Activated gamma-delta T cell treated with Interleukin-2 at 50 U/mL for 16 hours (primary cell): Measurements from ENCODE around the gene SPATS2.
A peak's percentile ranks its signal among the peaks of the same experiment; 100 is the strongest.

Experiments
- DNase-seq: peaks from one replicate; pipeline ENCODE4 v3.0.0-alpha.2; 2020

The SPATS2 gene

DNA sequence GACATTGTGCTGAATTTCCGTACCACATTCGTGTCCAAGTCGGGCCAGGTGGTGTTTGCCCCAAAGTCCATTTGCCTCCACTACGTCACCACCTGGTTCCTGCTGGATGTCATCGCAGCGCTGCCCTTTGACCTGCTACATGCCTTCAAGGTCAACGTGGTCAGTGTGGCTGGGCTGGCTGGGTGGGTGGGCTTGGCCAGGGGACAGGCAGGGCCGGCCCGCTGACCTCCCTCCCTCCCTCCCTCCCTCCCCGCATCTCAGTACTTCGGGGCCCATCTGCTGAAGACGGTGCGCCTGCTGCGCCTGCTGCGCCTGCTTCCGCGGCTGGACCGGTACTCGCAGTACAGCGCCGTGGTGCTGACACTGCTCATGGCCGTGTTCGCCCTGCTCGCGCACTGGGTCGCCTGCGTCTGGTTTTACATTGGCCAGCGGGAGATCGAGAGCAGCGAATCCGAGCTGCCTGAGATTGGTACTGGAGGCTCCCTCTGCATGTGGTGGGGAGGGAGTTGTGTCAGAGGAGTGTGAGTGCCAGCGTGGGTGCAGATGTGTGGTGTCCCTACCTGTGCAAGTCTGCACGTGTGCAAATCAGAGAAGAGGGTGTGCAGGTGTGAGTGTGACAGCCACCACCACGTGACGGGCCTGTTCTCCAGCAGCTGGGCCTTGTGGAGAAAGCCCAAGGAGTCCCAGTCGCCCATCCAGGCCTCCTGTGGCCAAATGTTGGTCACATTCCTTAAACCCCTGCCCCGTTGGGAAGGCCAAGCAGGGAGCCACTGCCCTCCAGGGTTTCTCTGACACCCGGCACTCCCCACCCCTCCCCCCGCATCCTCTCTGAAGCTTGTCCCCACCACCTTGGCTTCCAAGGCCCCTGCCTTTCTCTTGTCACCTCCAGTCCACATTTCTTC lies 176.9 kb downstream of the SPATS2 start:
- no peak for DNase-seq

DNA sequence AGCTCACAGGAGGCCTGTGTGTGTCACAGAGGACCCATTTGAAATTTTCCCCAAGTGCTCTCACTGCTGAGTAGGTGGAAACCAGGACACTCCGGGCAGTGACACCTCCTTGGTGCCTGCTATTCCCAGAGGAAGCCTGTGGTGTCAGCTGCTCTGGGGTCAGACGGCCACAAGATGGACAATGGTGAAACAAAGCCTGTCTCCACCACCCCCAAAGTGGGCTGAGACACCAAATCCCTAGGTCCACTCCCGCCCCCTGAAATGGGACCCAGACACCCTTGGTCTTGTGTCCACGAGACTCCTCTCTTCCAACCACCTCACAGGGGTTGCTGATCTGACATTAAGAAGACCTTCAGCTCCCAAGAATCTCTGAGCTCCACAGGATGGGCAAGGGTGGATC lies 178.6 kb downstream of the SPATS2 start:
- no peak for DNase-seq

DNA sequence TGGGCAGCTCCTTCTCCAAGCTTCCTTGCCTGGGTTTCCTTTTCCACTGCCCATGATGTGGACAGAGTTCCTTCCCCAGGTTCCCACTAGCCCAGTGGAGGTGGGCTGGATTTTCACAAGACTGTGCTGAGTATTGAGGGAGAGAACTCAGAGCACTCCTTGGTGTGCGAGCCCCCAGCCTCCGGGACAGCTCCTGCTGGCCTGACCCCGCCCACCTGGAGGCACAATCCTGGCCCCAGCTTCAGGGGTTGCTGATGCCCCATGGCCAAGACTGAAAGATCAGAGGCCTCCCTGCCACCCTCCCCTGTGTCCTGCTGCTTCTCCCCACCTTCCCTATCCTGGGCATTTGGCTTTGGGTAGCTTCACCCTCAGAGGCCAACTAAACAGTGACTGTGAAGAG lies 179.2 kb downstream of the SPATS2 start:
- DNase-seq: no peak

DNA sequence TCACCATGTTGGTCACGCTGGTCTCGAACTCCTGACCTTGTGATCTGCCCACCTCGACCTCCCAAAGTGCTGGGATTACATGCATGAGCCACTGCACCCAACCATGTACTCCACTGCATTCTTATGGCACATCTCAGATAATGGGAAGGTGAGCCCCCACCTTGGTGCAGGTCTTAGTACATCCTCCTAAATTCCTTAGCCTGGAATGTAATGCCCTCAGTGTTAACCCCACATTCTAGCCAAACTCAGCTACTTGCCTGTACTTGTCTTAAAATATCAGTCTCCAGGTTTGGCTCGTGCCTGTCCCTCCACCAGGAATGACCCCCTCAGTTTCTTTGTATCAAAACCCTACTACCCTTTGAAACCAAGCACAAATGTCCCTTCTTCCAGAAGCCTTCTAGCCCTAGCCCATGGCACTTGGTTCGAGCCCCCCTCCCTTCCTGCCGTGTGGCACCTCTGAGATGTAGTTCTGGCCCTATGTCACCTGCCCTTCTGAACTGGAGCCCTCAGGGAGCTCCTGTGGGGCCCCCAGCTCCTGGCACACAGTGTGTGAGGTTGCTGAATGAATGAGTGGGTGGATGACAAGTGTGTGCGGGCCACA lies 179.9 kb downstream of the SPATS2 start:
- no peak for DNase-seq

DNA sequence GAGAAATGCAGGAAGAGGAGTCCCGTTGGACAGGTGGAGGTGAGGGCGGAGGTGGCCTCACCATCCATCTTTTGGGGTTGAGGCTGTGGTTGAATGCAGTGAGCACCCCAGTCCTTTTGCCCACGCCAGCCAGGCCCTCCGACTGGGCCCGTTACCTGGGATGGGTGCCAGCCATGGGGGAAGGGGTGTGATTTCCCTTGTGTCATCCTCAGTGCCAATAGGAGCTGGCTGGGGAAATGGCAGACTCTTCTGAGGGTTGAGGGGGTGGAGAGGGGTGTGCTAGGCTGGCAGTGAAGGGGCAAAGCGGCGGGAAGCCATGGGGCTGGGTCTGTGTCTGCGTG lies 181.2 kb downstream of the SPATS2 start:
- DNase-seq: no peak

DNA sequence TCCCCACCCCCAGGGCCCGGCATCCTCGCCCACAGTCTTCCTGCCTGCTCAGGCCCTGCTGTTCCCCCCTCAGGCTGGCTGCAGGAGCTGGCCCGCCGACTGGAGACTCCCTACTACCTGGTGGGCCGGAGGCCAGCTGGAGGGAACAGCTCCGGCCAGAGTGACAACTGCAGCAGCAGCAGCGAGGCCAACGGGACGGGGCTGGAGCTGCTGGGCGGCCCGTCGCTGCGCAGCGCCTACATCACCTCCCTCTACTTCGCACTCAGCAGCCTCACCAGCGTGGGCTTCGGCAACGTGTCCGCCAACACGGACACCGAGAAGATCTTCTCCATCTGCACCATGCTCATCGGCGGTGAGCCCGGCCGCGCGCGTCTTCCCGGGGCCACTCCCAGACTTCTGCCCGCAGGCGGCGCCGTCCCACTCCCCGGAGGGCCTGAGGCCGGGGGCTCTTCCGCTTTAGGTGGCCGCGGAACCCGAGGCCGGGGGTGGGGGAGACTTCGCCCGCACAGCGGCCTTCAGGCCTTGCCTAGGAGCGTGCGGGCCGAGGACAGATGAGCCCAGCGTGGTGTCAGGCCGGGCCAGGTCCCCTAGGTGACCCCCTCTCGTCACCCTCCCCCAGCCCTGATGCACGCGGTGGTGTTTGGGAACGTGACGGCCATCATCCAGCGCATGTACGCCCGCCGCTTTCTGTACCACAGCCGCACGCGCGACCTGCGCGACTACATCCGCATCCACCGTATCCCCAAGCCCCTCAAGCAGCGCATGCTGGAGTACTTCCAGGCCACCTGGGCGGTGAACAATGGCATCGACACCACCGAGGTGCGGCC lies 181.8 kb downstream of the SPATS2 start:
- peak; percentile 27 for DNase-seq

DNA sequence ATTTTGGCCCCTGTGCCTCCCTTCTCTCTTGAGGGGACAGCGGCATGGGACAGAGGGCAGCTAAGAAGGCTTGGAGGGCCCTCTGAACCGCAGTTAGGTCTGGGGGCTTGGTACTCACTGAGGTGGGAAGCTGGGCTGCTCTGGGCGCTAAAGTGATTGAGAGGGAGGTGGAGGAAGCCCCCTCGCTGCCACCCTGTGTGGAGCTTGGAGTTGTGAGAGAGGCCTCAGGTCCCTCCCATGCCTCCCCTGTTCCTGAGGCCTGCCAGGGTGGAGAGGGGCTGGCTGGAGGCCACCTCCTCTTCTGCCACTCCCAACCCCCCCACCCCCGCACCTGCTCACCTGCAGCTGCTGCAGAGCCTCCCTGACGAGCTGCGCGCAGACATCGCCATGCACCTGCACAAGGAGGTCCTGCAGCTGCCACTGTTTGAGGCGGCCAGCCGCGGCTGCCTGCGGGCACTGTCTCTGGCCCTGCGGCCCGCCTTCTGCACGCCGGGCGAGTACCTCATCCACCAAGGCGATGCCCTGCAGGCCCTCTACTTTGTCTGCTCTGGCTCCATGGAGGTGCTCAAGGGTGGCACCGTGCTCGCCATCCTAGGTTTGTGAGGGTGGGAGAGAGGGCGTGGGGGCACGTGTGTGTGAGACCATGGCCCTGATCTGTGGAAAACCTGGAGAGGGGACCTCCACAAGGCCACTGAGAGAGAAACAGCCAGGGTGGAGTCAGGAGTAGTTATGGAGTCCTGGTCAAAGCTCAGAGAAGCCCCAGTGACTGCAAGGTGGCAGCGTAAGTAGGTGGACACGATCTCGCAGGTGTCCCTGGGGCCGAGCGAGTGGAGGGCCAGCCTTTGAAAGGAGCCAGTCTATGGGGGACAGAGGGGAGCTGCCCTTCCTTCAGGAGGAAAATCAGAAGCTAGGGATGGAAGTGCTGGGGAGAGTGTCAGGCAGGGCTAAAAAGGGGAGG lies 182.8 kb downstream of the SPATS2 start:
- no peak for DNase-seq

DNA sequence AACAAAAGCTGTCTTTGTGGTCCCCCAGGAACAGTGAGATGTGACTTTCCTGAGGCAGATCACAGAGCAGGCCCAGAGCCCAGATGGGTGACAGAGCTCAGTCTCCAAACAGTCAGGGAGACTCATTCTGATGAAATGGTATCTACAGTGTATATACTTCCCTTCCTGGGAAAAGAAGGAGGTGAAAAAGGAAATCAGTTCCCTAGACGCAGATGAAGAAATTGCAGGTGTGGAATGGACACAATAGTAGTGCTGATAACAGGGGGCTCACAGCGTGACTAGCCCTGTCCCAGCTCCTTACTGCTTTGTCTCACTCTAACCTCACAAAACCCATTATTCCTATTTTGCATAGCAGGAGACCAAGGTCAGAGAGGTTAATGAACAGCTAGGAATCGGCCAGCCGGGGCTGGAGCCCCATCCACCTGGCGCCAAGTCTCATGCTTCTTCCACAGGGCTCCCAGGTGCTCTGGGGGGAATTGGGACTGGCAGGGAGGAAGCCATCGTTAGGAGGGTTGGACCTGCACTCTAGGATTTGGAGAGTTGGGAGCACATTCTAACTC lies 183.5 kb downstream of the SPATS2 start:
- DNase-seq: no peak

DNA sequence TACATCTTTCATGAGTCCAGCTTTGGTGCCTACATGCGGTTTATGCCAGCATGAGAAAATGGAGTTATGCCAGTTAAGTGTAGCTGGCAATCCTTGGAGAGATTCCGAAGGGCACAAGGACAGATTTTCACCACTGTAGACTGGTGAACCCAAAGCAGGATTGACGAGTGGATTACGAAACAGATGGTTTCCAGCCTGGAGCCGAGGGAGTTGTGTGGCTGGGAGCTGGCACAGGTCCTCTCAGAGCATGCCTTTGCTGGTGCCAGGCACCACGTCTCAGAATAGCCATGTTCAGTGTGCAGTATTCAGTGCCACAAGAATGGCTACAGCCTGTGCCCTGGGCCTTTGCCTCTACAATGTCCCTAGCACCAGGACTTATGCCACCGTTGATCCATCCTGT lies 184.8 kb downstream of the SPATS2 start:
- DNase-seq: no peak

DNA sequence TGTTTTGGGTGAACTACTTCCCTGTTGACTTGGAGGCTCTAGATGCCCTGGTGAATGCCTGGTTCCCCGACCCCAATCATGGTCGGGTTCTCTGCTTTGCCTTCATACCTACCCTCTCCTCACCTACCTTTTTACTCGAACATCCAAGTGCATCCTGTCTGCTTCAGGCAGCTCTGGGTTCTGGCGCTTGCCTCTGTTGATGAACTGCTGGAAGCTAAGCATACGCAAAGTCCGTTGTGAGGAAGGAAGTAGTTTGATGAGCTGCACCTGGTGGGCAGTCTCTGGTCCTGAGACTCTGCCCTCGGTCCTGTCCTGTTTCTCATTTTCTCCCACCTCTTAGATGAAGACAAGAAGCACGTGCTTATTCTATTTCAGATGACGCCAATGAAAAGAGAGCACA lies 185.2 kb downstream of the SPATS2 start:
- DNase-seq: no peak

DNA sequence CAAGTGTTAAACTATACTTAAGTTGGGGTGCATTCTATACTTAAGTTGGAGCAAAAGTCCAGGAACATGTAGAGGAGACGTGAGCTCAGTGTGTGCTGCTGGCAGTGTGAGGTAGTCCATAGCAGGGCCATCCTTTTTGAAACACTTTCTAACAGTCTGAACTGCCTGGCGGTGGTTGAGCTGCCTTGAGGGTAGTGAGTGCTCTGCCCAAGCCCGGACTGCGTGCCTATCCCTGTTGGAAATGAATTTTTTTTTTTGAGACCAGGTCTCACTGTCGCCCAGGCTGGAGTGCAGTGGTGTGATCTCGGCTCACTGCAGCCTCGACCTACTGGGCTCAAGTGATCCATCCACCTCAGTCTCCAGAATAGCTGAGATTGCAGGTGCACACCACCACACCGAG lies 185.6 kb downstream of the SPATS2 start:
- no peak for DNase-seq

DNA sequence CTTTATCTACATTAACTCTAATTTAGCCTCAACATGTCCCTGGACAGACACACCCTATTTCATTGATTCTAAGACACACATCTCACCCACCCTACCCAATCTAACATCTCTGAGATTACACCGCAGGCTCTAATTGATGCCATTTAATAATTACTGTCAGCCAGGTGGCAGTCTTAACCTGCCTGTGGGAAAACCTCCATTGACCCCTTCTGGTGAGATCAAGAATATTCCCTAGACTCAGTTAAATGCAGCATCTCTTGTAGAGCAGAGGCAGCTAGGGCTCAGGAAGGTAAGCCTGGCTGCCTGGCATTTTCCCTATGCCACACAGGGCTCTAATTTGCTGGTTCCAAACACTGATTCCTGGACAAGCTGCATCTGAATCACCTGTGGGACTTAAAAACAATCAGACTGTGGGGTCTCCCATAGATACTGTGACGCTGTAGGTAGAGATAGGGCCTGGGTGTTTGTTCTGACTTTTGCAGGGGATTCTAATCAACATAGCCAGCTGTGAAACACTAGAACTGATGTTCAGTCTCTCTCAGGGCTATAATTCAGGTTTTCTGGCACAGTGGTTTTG lies 186.3 kb downstream of the SPATS2 start:
- DNase-seq: no peak

DNA sequence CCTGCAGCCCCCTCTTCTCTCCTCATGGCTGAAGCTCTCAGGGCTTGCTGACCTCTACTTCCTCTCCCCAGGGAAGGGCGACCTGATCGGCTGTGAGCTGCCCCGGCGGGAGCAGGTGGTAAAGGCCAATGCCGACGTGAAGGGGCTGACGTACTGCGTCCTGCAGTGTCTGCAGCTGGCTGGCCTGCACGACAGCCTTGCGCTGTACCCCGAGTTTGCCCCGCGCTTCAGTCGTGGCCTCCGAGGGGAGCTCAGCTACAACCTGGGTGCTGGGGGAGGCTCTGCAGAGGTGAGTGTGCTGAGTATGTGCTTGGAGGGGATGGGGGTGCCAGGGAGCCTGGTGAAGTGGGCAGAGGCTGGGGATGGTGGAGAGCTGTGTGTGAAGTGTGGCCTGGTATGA lies 187.0 kb downstream of the SPATS2 start:
- no peak for DNase-seq

DNA sequence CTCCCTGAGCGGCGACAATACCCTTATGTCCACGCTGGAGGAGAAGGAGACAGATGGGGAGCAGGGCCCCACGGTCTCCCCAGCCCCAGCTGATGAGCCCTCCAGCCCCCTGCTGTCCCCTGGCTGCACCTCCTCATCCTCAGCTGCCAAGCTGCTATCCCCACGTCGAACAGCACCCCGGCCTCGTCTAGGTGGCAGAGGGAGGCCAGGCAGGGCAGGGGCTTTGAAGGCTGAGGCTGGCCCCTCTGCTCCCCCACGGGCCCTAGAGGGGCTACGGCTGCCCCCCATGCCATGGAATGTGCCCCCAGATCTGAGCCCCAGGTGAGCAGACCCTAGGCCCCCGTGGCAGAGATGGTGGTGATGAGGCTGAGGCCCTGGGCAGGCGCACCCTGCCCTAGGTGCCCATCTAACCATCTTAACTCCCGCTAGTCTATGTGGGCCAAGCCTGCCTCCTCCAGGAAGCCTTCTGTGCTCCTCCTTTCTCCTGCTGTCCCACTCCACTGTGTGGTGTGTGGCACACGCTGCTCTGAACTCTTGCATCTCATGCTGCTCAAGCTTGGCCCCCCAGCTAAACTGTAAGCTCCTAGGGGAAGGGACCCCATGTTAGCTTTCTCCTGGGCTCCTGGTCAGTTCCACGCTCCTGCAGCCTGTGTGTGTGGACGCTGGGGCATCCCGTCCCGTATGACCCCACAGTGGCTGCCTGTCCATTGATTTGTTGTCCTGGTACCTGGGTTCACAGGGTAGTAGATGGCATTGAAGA lies 188.5 kb downstream of the SPATS2 start:
- DNase-seq: no peak

DNA sequence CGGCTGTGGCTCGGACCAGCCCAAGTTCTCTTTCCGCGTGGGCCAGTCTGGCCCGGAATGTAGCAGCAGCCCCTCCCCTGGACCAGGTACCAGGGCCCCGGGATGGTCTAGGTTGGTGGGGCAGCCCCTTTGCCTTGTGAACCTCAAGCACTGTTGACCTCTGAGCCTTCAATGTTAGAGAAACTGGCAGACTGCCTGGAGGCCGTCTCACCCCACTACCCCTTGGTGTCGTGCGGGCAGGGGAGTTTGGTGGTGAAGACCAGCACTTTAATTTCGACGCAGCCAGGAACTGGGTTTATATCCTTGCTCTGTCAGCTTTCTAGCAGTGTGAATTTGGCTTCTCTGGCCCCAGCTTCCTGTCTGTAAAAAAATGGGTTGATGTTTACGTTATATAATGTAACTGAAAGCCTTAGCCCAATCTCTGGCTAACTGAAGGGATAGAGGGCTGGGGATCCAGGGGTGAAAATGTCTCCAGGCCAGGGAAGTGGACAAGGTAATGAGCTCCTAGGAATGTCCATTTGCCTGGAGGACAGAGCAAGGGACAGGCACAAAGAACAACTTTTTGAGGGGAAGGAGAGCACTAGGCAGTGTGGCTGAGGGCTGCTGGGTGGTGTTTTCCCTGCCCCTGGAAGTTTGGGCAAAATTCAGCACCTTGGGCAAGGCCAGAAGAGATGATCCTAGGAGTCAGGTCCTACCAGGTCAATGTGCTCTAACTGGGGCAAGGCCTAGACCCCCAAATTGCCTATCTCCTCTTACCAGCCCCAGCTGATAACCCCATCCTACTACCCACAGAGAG lies 189.3 kb downstream of the SPATS2 start:
- DNase-seq: no peak

DNA sequence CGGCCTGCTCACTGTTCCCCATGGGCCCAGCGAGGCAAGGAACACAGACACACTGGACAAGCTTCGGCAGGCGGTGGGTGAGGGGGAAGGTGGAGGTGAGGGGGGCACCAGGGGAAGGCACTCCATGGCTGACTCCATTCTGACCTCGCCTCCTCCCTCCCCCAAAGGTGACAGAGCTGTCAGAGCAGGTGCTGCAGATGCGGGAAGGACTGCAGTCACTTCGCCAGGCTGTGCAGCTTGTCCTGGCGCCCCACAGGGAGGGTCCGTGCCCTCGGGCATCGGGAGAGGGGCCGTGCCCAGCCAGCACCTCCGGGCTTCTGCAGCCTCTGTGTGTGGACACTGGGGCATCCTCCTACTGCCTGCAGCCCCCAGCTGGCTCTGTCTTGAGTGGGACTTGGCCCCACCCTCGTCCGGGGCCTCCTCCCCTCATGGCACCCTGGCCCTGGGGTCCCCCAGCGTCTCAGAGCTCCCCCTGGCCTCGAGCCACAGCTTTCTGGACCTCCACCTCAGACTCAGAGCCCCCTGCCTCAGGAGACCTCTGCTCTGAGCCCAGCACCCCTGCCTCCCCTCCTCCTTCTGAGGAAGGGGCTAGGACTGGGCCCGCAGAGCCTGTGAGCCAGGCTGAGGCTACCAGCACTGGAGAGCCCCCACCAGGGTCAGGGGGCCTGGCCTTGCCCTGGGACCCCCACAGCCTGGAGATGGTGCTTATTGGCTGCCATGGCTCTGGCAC lies 190.1 kb downstream of the SPATS2 start:
- DNase-seq: no peak

DNA sequence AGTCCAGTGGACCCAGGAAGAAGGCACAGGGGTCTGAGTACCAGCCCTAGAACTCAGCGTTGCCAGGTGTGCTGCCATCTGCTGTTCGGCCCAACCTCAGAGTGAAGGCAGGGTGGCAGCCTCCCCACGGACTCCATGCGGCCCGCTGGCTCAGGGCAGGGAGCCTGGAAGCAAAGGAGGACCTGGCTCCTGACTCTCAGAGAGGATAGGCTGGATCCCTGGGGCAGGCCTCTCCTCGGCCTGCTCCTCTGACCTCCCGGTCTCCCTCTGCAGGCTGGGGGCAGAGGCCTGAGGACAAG lies 190.6 kb downstream of the SPATS2 start:
- no peak for DNase-seq

DNA sequence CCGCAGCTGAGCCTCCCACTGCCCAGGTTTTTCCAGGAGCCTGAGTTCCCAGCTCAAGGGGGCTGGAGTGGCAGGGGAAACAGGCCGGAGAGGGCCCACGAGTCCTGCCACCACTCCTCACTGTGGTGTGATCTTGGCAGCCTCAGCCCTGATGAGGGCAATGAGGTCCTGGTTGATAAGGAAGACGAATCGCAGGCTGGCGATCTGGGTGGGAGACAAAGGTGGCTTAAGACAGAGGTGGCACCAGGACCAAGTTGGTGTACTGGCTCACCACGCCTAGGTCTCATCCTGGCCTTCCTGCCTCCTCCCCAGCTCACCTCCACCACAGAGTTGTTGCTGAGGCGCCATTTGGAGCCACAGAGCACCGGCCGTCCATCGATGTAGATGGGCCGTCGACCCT lies 191.3 kb downstream of the SPATS2 start:
- no peak for DNase-seq

DNA sequence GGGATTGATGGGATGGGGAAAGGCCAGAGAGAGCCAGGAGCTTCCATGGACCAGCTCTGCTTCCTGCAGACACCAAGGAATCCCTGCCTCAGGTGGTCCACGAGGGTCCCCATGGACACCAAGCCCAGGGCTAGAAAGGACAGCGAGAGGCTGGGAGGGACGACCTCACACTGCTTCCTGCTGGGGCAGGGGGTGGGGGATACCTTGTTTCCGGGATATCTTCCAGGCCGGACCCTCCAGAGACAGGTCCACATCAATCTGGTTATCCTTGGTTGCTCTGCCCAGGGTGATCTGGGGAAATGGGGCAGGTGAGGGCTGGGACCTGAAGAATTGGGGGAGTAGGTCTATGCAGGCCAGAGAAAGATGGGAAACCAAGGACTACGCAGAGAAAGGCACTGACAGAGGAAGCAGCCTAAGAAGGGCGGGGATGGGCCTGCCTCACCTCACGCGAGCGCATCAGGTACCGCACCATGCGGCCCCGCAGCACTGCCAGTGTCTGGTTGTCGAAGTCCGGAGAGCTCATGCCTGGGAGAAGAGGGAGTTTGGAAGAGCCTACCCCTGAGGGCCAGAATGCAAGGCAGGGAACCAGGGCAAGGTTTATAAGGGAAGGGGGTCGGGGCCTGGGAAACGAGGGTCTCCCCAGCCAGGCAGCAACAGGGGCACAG lies 191.9 kb downstream of the SPATS2 start:
- DNase-seq: no peak
